H9 (cell line): Measurements from ENCODE around the gene NFATC1. TPM values are rescaled to one million over a fixed set of nuclear protein-coding genes. Genes with fewer than 3 reads are reported as not detected.

Experiments
- DNase-seq: peaks from one replicate; pipeline ENCODE4 v3.0.0-alpha.2; 2017
- H2AFZ ChIP-seq: one replicate; pipeline ENCODE4 v1.6.1; 2013; ENCODE audit warnings: mild to moderate bottlenecking, low read length, control low read depth, moderate library complexity
- H2AK5ac ChIP-seq: 2 replicates; pipeline ENCODE4 v1.6.1; 2013; ENCODE audit warnings: low read length, control low read depth, mixed read lengths; ENCODE audit not compliant: insufficient read length
- H2BK120ac ChIP-seq: one replicate; pipeline ENCODE4 v1.6.1; 2013; ENCODE audit warnings: low read depth, mild to moderate bottlenecking, low read length, control low read depth, inconsistent platforms; ENCODE audit not compliant: poor library complexity, severe bottlenecking
- H2BK12ac ChIP-seq: 2 replicates; pipeline ENCODE4 v1.6.1; 2013; ENCODE audit warnings: low read length, control low read depth, mixed read lengths, low read depth; ENCODE audit not compliant: insufficient read length
- H2BK15ac ChIP-seq: 2 replicates; pipeline ENCODE4 v1.6.1; 2013; ENCODE audit warnings: low read depth, low read length, control low read depth
- H2BK20ac ChIP-seq: one replicate; pipeline ENCODE4 v1.6.1; 2013; ENCODE audit warnings: low read depth, mild to moderate bottlenecking, low read length, control low read depth, inconsistent platforms; ENCODE audit not compliant: poor library complexity, severe bottlenecking
- H2BK5ac ChIP-seq: 2 replicates; pipeline ENCODE4 v1.6.1; 2013; ENCODE audit warnings: low read length, control low read depth, mixed read lengths; ENCODE audit not compliant: insufficient read length
- H3K14ac ChIP-seq: 2 replicates; pipeline ENCODE4 v1.6.1; 2013; ENCODE audit warnings: low read length, control low read depth; ENCODE audit not compliant: insufficient read depth
- H3K18ac ChIP-seq: 2 replicates; pipeline ENCODE4 v1.6.1; 2013; ENCODE audit warnings: low read depth, mild to moderate bottlenecking, mixed read lengths, low read length, control low read depth; ENCODE audit not compliant: insufficient read length
- H3K23ac ChIP-seq: 2 replicates; pipeline ENCODE4 v1.6.1; 2013; ENCODE audit warnings: low read length, control low read depth, mixed read lengths, low read depth; ENCODE audit not compliant: insufficient read length
- H3K23me2 ChIP-seq: 2 replicates; pipeline ENCODE4 v1.6.1; 2013; ENCODE audit warnings: low read depth, mild to moderate bottlenecking, mixed read lengths, low read length, control low read depth; ENCODE audit not compliant: insufficient read length, poor library complexity, severe bottlenecking
- H3K27ac ChIP-seq: 2 replicates; pipeline ENCODE4 v1.5.1; 2013; ENCODE audit warnings: low read length, control low read depth, mixed read lengths, low read depth; ENCODE audit not compliant: insufficient read length
- H3K27me3 ChIP-seq: 2 replicates; pipeline ENCODE4 v1.6.1; 2013; ENCODE audit warnings: low read length, control low read depth, inconsistent platforms; ENCODE audit not compliant: insufficient read depth
- H3K4ac ChIP-seq: 2 replicates; pipeline ENCODE4 v1.6.1; 2013; ENCODE audit warnings: low read depth, mild to moderate bottlenecking, control low read depth, inconsistent platforms, low read length, moderate library complexity
- H3K4me1 ChIP-seq: 2 replicates; pipeline ENCODE4 v1.6.1; 2013; ENCODE audit warnings: low read length, control low read depth, inconsistent platforms; ENCODE audit not compliant: insufficient read depth
- H3K4me2 ChIP-seq: 2 replicates; pipeline ENCODE4 v1.6.1; 2013; ENCODE audit warnings: low read length, control low read depth, mixed read lengths; ENCODE audit not compliant: insufficient read length, insufficient read depth
- H3K56ac ChIP-seq: 2 replicates; pipeline ENCODE4 v1.6.1; 2013; ENCODE audit warnings: low read depth, mild to moderate bottlenecking, mixed read lengths, low read length, control low read depth; ENCODE audit not compliant: insufficient read length
- H3K79me1 ChIP-seq: 2 replicates; pipeline ENCODE4 v1.6.1; 2013; ENCODE audit warnings: low read depth, mild to moderate bottlenecking, moderate library complexity, low read length, control low read depth, inconsistent platforms; ENCODE audit not compliant: insufficient read depth, poor library complexity, severe bottlenecking
- H3K79me2 ChIP-seq: 2 replicates; pipeline ENCODE4 v1.6.1; 2013; ENCODE audit warnings: low read length, control low read depth, inconsistent platforms; ENCODE audit not compliant: insufficient read depth
- H3K9ac ChIP-seq: 2 replicates; pipeline ENCODE4 v1.6.1; 2013; ENCODE audit warnings: low read length, control low read depth, mixed read lengths; ENCODE audit not compliant: insufficient read length; ENCODE audit errors: extremely low read depth
- H3K9me3 ChIP-seq: one replicate; pipeline ENCODE4 v1.6.1; 2013; ENCODE audit warnings: low read depth, low read length, inconsistent platforms; ENCODE audit not compliant: control insufficient read depth
- H3T11ph ChIP-seq: one replicate; pipeline ENCODE4 v1.6.1; 2013; ENCODE audit warnings: mild to moderate bottlenecking, low read length, control low read depth, inconsistent platforms
- H4K20me1 ChIP-seq: one replicate; pipeline ENCODE4 v1.6.1; 2013; ENCODE audit not compliant: control insufficient read depth, insufficient read length, insufficient read depth
- H4K5ac ChIP-seq: 2 replicates; pipeline ENCODE4 v1.6.1; 2013; ENCODE audit warnings: low read depth, mild to moderate bottlenecking, mixed read lengths, low read length, control low read depth; ENCODE audit not compliant: insufficient read length
- H4K8ac ChIP-seq: replicated peaks from 2 replicates; pipeline ENCODE4 v1.6.1; 2013; ENCODE audit warnings: low read length, control low read depth, mixed read lengths, low read depth; ENCODE audit not compliant: insufficient read length
- H4K91ac ChIP-seq: 2 replicates; pipeline ENCODE4 v1.6.1; 2013; ENCODE audit warnings: low read depth, mild to moderate bottlenecking, moderate library complexity, mixed read lengths, low read length, control low read depth; ENCODE audit not compliant: insufficient read length
- H3K27ac Mint-ChIP-seq, 3 experiments: 2 replicates in 2 of 3; 3 replicates in 1 of 3; pipeline ENCODE4 v1.8.0; 2020 to 2021; ENCODE audit warnings: mixed read lengths in 3 of 3, mild to moderate bottlenecking in 1 of 3, moderate library complexity in 1 of 3
- H3K27me3 Mint-ChIP-seq: 2 replicates; pipeline ENCODE4 v1.8.0; 2021; ENCODE audit warnings: low read depth, mild to moderate bottlenecking, moderate library complexity, mixed read lengths
- H3K36me3 Mint-ChIP-seq, 3 experiments: 2 replicates in 2 of 3; 3 replicates in 1 of 3; pipeline ENCODE4 v1.8.0; 2020 to 2021; ENCODE audit warnings: low read depth in 3 of 3, mixed read lengths in 3 of 3; ENCODE audit not compliant: insufficient read depth in 1 of 3
- H3K4me1 Mint-ChIP-seq, 2 experiments: 2 replicates each; pipeline ENCODE4 v1.8.0; 2020; ENCODE audit warnings: mixed read lengths in 2 of 2
- H3K4me3 Mint-ChIP-seq, 2 experiments: 2 replicates in 1 of 2; 3 replicates in 1 of 2; pipeline ENCODE4 v1.8.0; 2020 to 2021; ENCODE audit warnings: mild to moderate bottlenecking in 2 of 2, mixed read lengths in 2 of 2, moderate library complexity in 1 of 2
- H3K9me3 Mint-ChIP-seq, 2 experiments: 2 replicates in 1 of 2; 3 replicates in 1 of 2; pipeline ENCODE4 v1.8.0; 2020; ENCODE audit warnings: mild to moderate bottlenecking in 2 of 2, mixed read lengths in 2 of 2, moderate library complexity in 1 of 2
- CTCF ChIP-seq: fragments of 200-600 bp; sonication (generic); conservative IDR thresholded peaks from 3 replicates; pipeline ENCODE4 v1.8.0; 2021; ENCODE audit warnings: antibody characterized with exemption, mild to moderate bottlenecking
- WGBS: extraction: QIAGEN DNeasy Blood & Tissue Kit; methylation state at CpG from one replicate; pipeline ENCODE4 v1.1.7; 2013; ENCODE audit warnings: missing lambda C conversion rate, low lambda C conversion rate, mixed read lengths; ENCODE audit not compliant: insufficient read length; ENCODE audit errors: extremely low coverage; 5-methylcytosine and 5-hydroxymethylcytosine counted together
- total RNA-seq: library from RNA; stranded (reverse); gene quantifications from 2 replicates; pipeline ENCODE4 v1.2.1, GENCODE V29; 2021

NFATC1 gene
- total RNA-seq, 1 experiment from 2014 or later, result 5.5 TPM

- Histone ChIP-seq H2BK12ac (no peak overlapping the region), H3K56ac (no peak overlapping the region), H2AFZ (no peak overlapping the region), H3T11ph (no peak overlapping the region), H3K27ac (no peak overlapping the region), H3K23ac (no peak overlapping the region), H4K5ac (no peak overlapping the region), H2AK5ac (no peak overlapping the region), H2BK15ac (no peak overlapping the region), H4K91ac (no peak overlapping the region), H3K9me3 (no peaks in the 10 kb centered on the region), H3K79me2 (no peaks in the 10 kb centered on the region), H3K18ac (no peak overlapping the region), H3K4ac (no peak overlapping the region), H3K14ac (no peak overlapping the region), H4K8ac (no peak overlapping the region), H3K9ac (no peak overlapping the region), H2BK120ac (no peak overlapping the region), H3K27me3 (no peaks in the 10 kb centered on the region), H2BK20ac (no peak overlapping the region), H3K23me2 (no peaks in the 10 kb centered on the region), H2BK5ac (no peak overlapping the region), H3K4me2 (no peak overlapping the region), H3K4me1 (no peaks in the 10 kb centered on the region), H3K79me1 (no peaks in the 10 kb centered on the region), H4K20me1 (no peaks in the 10 kb centered on the region)
- Mint-ChIP-seq H3K36me3 (peaks cover 3 to 5% (median 4%) of the 10 kb centered on the region in 3 experiments; a peak in 2 of 7 replicates), H3K9me3 (no peaks in the 10 kb centered on the region), H3K4me1 (peaks cover 13 to 14% of the 10 kb centered on the region in 2 experiments), H3K27me3 (no peaks in the 10 kb centered on the region), H3K4me3 (no peak overlapping the region), H3K27ac (peak overlapping the region in 2 of 3 experiments; percentile 8 to 90; a peak in 1 of 7 replicates)
- DNase-seq, result no peak
- no CpG with 5 or more reads among the region's 40 CpGs for WGBS
- TF ChIP-seq CTCF, result no peak
These were observed 63.4 kb downstream of the NFATC1 start for GRCh38 chr18:79458917-79459803.
